Erythroblast (primary cell): Measurements from ENCODE around the gene LAIR1.
"Not testable (repeated sequence)": the region's sequence is repeated elsewhere in the genome, so short reads cannot be mapped to it uniquely, and the experiment has no call there.

Experiments
- GATA1 ChIP-seq: IDR thresholded peaks from 2 replicates; pipeline ENCODE4 v1.6.1; 2011; ENCODE audit warnings: low read depth, mild to moderate bottlenecking, control low read depth, low read length, moderate library complexity
- POLR2A ChIP-seq: IDR thresholded peaks from 2 replicates; pipeline ENCODE4 v1.6.1; 2011; ENCODE audit warnings: mild to moderate bottlenecking, low read length

- not testable (repeated sequence) for TF ChIP-seq POLR2A, GATA1
Observed at GRCh38 chr19:54322295-54322694, 42.4 kb downstream of the LAIR1 start.
